ENCODE results near the gene GPR18.

DNA sequence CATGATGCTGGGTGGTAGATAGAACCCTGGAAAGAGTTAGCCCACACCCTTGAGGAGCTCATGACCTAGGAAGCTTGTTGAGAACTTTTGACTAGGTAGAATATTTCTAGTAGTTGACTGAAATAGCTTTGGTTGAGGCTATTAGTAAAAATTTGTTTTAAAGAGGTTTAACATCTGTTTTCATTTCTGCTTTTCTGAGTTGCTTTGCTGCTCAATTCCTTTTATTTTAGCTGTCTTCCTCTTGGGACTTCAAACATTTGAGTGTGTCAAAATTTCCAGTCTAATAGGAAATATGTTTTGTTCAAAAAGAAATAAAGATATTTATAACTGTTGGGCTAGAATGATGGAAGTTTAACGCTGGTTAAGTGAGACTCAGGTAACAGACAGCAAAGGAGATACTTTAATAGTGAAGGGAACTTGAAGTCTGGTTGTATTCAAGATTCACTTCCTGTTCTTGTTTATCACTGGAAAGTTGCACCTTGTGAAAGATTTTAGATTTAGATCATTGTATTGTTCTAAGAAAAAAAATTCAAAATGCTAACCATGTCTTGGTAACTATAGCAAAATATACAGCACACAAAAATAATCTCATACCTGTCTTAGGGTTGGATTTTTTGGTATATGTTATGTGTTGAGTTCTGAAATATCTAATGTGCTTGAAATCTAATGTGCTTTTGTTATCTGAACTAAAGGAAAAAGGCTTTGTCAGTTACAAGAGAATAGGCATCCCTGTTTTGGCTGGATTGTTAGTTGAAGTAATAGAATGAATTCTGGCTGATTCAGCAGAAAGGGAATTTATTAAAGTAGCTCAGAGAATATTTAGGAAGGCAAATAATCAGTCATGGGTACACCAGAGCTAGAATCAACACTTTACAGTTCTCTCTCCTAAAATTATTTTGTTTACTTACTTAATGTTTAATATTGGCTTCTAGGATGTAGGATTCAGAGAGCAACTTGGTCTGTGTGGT lies 24.4 kb upstream of the GPR18 start:
- TF ChIP-seq EZH2 (IDR thresholded peaks at IDR 0.05) (no peak), POLR2AphosphoS5 (IDR thresholded peaks at IDR 0.05; ENCODE audit: borderline replicate concordance, low read depth, low read length) (no peak), FOXP2 (optimal IDR thresholded peaks at IDR 0.05; ENCODE audit: control extremely low read depth, extremely low read length, insufficient read depth) (no peak)

Data from SK-N-MC (cell line).